GM03348 (cell line): ENCODE measurements around the gene SMARCAD1.
A peak's percentile ranks its signal among the peaks of the same experiment; 100 is the strongest.
"Not testable (repeated sequence)": the region's sequence is repeated elsewhere in the genome, so short reads cannot be mapped to it uniquely, and the experiment has no call there.

Source experiments
- DNase-seq: peaks from one replicate; pipeline ENCODE4 v3.0.0; 2012; ENCODE audit warnings: low spot score

The SMARCAD1 gene

GRCh38 chr4:94232519-94232918 is 24.9 kb downstream of the SMARCAD1 start:
- no peak for DNase-seq

- DNase-seq, result no peak
Observed at GRCh38 chr4:94235825-94236224, 28.2 kb downstream of the SMARCAD1 start.

DNA sequence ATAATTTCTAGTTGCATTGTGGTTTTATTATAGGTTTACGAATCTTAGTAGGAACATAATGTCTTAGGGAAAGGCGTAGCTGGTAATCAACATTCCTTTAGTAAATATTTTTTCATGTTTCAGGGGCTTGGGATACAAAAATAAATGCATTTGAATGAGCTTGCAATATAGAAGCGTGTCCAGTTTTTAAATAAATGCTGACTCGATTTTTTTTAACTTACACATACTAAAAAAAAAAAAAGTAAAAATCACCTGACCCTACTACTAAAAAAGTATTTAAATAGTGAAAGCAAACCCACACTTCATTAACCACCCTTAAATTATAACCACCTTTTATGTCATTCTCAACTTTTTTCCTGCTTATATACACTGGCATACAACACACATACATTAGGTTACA is 29.6 kb downstream of the SMARCAD1 start:
- DNase-seq, result no peak

DNA sequence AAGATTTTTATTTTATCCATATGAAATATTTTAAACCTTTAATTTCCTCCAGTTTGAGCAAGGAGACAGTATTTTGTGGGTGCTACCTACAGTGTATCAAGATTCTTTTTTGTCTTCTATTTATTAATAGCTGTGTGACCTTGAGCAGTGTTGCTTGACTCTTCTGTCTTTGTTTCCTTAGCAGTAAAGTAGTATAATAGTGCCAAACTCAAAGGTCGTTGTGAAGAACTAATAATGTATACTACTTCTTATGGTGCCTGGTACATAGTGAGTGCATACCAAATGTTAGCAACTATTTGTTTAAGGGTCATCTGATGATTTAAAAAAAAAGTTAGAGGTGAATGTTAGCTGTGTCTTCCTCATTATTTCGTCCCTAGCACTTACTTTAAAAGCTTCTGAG is 30.5 kb downstream of the SMARCAD1 start:
- no peak for DNase-seq

- DNase-seq, result no peak
Observed at GRCh38 chr4:94240384-94240783, 32.7 kb downstream of the SMARCAD1 start.

DNA sequence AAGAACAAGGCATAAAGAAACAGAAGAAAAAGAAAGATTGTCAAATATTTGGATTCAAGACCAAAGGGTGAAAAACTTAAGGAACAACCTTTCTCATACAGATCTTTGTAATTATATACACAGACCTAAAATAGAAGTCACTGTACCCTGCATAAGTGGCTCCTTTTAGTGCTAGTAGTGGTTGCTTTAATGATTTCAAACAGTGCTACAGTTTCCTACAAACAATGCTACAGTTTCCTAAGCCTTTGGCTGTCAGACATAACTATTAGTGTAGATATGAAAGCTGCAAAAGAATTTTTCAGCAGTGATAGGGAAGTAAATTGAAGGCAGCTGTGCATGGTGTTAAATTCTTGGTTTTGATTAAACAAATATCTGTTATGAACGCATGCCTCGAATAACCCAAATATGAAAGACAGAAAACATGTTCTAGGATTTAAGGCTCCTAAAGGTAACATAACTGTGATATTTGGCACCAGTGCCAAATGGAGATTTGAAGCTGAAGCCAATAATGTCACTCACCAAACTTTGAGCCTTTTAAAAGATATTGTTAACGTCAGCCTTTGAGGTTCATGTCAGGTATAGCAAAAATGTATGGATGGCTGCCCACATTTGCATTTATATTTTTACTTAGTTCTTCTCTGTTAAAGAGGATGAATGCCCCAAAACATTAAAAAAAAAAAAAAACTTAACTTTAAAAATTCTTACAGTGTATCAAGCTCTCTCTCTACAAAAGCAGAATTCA is 36.6 kb downstream of the SMARCAD1 start:
- no peak for DNase-seq

DNA sequence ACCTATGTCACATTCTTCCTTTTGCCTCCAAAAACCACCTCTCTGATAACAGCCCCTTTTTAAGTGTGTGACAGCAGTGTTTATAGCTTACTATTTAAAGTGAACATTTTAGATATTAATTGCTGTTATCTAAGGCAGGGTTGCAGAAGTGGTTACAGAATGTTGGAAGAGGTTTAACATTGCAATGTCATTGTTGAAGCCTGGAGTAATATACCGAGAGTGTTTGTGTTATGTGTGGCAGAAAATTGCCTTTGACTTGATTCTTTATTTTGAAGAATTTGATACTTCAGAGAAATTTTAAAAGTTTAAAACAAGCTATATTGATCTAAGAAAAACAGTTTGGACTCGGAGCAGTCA is 37.1 kb downstream of the SMARCAD1 start:
- no peak for DNase-seq

DNA sequence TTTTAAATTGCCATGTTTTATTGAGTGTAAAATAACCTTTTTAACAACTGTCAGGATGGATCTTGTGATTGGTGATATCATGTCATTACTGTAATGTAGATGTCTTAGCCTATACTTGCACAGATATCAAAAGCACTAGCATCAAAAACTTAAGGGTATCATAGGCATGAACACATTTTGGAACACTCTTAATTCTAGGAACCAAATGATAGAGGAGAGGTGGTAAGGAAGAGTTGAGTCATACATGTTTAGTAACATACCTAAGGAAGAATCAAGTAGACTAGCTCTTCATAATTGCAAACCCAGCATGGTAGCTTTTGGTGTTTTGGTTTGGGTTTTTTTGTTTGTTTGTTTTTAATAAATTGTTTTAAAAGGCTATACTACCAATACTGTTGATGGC is 43.4 kb downstream of the SMARCAD1 start:
- no peak for DNase-seq

GRCh38 chr4:94253036-94253435 is 45.4 kb downstream of the SMARCAD1 start:
- no peak for DNase-seq

- DNase-seq, result no peak
Observed at GRCh38 chr4:94256144-94256783, 48.6 kb downstream of the SMARCAD1 start.

DNA sequence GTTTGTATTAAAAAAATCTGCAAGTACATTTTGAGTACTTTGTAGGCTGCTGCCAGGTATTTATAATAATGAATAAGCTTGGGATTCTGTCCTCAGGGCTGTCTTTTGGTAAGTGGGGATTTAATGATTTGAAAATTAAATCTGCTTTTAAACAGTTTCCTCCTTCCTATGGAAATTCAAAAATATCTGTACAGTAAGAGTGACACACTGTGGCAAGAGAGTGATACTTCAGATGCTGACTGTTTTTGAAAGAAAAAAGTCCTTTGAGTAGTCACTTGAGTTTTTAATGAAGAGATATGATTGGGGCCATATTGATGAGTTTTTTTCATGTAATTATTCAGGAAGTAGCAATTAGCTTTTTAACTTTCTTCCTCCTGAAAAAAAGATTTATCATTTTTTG is 49.2 kb downstream of the SMARCAD1 start:
- peak; percentile 5 for DNase-seq

DNA sequence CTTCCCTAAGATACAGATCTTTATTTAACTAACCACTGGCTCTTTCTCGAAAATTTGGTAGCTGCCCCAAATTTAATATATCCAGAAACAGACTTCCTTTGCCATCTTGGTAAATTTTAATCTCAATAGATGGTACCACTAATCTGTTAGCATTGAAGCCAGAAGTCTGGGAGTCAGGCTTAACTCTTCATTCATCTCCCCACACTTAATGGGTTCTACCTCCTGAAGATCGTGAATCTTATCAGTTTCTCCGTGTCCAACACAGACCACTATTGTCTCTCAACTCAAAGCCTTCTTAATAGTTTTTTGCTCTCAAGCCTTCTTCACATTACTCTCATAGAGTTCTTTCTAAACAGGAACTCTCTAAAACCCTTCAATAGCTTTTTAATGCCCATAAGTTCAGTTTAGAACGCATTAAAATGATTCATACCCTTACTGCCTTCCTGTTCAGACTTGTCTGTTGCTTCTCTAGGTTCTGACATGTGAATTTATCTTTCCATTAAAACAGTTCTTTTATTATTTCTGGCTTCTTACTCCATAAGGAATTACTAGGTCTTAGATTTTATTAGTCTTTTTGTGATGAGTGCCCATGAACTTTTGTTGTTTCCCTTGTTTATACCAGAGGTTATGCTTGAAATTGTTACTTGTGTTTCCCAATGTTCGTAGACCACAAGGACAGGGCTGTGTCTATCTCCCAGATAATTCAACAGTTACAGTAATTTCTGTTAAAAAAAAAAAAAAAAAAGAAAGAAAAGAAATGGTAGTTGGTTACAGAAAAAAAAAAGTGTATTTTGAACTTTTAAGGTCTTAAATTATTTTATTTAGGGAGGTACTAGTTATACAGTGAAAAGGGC is 54.7 kb downstream of the SMARCAD1 start:
- DNase-seq, result no peak

- DNase-seq, result no peak
Observed at GRCh38 chr4:94267037-94267436, 59.4 kb downstream of the SMARCAD1 start.

DNA sequence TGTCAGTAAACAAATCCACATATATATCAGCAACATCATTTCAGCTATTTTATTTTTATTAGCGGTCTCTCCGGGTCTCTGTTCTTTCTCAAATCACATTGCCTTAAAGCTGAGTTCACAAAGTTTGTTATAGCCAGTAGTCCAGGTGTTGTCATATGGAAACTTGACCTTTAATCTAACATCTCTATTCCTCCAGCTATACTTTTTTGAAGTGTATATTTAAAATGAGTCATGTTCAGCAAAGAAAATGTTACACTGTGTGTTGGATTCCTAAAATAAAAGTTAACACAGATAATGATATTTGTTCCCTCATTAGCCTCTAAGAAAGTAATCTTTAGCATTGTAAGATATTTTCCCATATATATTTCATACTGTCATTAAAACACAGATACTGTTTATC is 63.6 kb downstream of the SMARCAD1 start:
- DNase-seq, result no peak

- DNase-seq, result peak; percentile 55
Observed at GRCh38 chr4:94274912-94275311, 67.2 kb downstream of the SMARCAD1 start.

- DNase-seq, result no peak
Observed at GRCh38 chr4:94276204-94276603, 68.5 kb downstream of the SMARCAD1 start.

- no peak for DNase-seq
Observed at GRCh38 chr4:94277534-94277933, 69.9 kb downstream of the SMARCAD1 start.

DNA sequence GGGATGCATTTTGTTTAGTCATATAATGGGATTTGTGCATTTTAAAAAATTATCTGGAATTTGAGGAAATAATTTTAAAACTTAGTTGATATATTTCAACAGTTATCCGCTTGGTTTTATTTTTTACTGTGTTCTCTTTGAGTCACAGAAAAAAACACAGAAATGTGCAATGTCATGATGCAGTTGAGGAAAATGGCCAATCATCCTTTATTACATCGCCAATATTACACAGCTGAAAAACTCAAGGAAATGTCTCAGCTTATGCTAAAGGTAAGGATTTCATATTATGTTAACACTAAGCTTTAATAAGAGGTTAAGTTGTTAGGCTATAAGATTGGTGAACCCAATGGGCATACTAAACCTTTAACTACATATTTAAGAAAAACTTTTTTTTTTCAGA is 71.1 kb downstream of the SMARCAD1 start:
- DNase-seq, result no peak

DNA sequence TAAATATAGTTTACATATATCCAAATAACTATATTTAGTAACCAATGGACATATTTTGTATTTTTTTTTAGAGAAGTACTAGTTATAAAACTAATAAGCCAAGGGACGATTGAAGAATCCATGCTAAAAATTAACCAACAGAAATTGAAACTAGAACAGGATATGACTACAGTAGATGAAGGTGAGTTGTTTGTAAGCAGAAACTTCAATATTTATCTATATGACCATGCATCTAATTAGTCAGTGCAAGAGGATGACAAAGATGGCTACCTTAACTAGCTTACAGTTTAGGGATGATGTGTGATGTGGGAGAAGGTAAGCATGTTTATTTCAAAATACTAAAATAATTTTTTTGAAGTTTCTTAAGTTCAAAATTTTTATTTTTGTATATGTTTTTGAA is 77.2 kb downstream of the SMARCAD1 start:
- DNase-seq, result no peak

GRCh38 chr4:94285666-94286065 is 78.0 kb downstream of the SMARCAD1 start:
- DNase-seq, result no peak

DNA sequence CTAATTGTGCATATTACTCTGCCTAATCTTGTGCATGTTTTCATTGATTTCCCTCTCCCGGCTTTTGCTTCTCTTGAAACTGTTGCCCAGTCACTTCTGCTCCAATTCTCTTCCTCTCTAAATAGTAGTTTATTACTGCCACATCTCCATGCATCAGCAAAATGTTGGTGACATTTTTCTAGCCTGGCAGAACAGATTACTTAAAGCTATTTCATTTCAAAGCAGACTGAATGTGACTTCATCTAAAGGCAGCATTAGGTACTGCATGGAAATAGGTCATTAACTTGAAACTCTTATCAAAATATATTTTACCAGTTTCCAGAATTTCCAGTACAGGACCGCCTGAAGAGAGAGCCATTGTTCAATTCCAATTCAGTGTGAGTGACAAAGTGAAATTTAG is 82.6 kb downstream of the SMARCAD1 start:
- no peak for DNase-seq

- not testable (repeated sequence) for DNase-seq
Observed at GRCh38 chr4:94293981-94294380, 86.3 kb downstream of the SMARCAD1 start.

DNA sequence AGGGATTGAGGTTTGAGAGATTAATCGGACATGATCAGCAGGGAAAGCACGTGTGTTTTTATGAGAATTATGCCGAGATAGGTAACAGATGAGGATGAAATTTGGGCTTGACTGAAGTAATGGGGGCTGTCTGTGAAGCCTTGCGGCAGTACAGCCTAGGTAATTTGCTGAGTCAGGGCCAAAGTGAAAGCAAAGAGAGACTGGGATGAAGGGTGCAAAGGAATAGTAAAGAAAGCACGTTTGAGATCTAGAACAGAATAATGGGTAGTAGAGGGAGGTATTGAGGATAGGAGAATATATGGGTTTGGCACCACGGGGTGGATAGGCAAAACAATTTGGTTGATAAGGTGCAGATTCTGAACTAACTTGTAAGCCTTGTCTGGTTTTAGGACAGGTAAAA is 87.8 kb downstream of the SMARCAD1 start:
- not testable (repeated sequence) for DNase-seq
